Neural progenitor cell (in vitro differentiated cells): ENCODE data around the gene MIF.

ENCODE experiments used
- EZH2 ChIP-seq: fragments of 200-600 bp; sonication (generic); IDR thresholded peaks from 2 replicates; pipeline ENCODE4 v1.6.1; 2017; ENCODE audit warnings: antibody characterized with exemption, mild to moderate bottlenecking, moderate library complexity
- EZH2phosphoT487 ChIP-seq: fragments of 200-600 bp; sonication (generic); IDR thresholded peaks from 2 replicates; pipeline ENCODE4 v1.6.1; 2017; ENCODE audit warnings: antibody characterized with exemption
- TF ChIP-seq, protein P1 (sequence below): fragments of 200-600 bp; sonication (generic); IDR thresholded peaks from 2 replicates; pipeline ENCODE4 v1.5.1; 2017; ENCODE audit warnings: antibody characterized with exemption, mild to moderate bottlenecking

DNA sequence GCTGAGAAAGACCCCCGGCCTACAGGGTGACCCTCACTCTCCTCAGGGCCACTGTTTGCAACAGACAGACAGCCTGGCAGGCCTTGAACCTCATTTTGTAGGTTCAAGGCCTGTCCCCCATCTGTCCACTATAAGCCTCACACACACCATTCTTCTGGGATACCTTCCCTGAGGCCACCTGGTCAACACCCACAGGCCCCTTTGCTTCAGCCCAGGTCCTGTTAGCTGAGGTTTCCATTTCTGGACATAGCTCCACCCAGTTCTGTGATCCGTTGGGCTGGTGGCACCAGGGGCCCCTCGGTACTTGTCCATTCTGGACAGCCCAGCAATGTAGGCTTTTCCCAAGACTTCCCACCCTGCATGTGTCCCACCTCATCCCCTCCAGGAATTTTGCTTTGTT, 3.1 kb downstream of the MIF start:
- TF ChIP-seq, protein P1, sequence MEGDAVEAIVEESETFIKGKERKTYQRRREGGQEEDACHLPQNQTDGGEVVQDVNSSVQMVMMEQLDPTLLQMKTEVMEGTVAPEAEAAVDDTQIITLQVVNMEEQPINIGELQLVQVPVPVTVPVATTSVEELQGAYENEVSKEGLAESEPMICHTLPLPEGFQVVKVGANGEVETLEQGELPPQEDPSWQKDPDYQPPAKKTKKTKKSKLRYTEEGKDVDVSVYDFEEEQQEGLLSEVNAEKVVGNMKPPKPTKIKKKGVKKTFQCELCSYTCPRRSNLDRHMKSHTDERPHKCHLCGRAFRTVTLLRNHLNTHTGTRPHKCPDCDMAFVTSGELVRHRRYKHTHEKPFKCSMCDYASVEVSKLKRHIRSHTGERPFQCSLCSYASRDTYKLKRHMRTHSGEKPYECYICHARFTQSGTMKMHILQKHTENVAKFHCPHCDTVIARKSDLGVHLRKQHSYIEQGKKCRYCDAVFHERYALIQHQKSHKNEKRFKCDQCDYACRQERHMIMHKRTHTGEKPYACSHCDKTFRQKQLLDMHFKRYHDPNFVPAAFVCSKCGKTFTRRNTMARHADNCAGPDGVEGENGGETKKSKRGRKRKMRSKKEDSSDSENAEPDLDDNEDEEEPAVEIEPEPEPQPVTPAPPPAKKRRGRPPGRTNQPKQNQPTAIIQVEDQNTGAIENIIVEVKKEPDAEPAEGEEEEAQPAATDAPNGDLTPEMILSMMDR, result no peak
- TF ChIP-seq EZH2 (no peak), EZH2phosphoT487 (no peak)
